K562 (cell line): ENCODE data around the gene PASD1. TPM values are rescaled to one million over a fixed set of nuclear protein-coding genes. Genes with fewer than 3 reads are reported as not detected.

Experiments
- ATAC-seq: fragments of 200-7000 bp; cut with Tn5 transposase; 3 replicates; pipeline ENCODE4 v1.9.1; 2020; ENCODE audit warnings: moderate library complexity
- BruUV-seq: library from RNA; stranded (reverse); fragments of 400-500 nt; replicated peaks from 2 replicates; lab custom pipeline; 2021; lab: Mats Ljungman, UMichigan
- CTCF ChIA-PET: fragments of 300-600 bp; formaldehyde crosslinking; extraction: SDS; loops from one replicate; lab custom pipeline; 2021; ENCODE audit warnings: low intra/inter-chr PET ratio; lab: Yijun Ruan, JAX
- POLR2A ChIA-PET: fragments of 300-600, 350-650 bp; sonication (Branson Sonifier 250); formaldehyde crosslinking; extraction: SDS; loops from one replicate; lab custom pipeline; 2021; ENCODE audit warnings: antibody characterized with exemption, inconsistent platforms; lab: Yijun Ruan, JAX
- DNase-seq, 4 experiments: peaks; one replicate each; pipeline versions ENCODE4 v3.0.0 to v3.0.0-alpha.2; 2011 to 2018; ENCODE audit warnings: low spot score in 3 of 4, mixed read lengths in 3 of 4; ENCODE audit errors: extremely low read depth in 1 of 4
- FAIRE-seq: peaks from 2 replicates; lab custom pipeline; 2011; peaks lifted over from hg19 to GRCh38; lab: Jason Lieb, UNC
- H2AFZ ChIP-seq: 2 replicates; pipeline ENCODE4 v1.6.0; 2011; ENCODE audit warnings: low read depth, low read length, control low read depth, inconsistent platforms
- H3K27ac ChIP-seq: fragments of 200-600 bp; 3 replicates; pipeline ENCODE4 v1.8.0; 2011; ENCODE audit warnings: low read depth, mild to moderate bottlenecking, control low read depth, inconsistent platforms, low read length, moderate library complexity, mixed read lengths; ENCODE audit errors: extremely low read depth
- H3K27me3 ChIP-seq, 2 experiments: fragments of 300-600 bp in 1 of 2; 2 replicates in 1 of 2; 3 replicates in 1 of 2; pipeline versions ENCODE4 v1.6.0 to v1.8.0; 2011; ENCODE audit warnings: inconsistent platforms in 2 of 2, low read length in 2 of 2, mild to moderate bottlenecking in 1 of 2, mixed read lengths in 1 of 2, moderate library complexity in 1 of 2; ENCODE audit not compliant: control insufficient read depth in 2 of 2, insufficient read depth in 2 of 2
- H3K36me3 ChIP-seq: fragments of 300-600 bp; 3 replicates; pipeline ENCODE4 v1.8.0; 2011; ENCODE audit warnings: mild to moderate bottlenecking, low read length, inconsistent platforms; ENCODE audit not compliant: control insufficient read depth, insufficient read depth
- H3K4me1 ChIP-seq, 2 experiments: fragments of 200-600 bp in 1 of 2; replicated peaks in 1 of 2; 2 replicates in 1 of 2; 3 replicates in 1 of 2; pipeline versions ENCODE4 v1.5.1 to v1.8.0; 2011; ENCODE audit warnings: inconsistent platforms in 2 of 2, low read length in 2 of 2, mild to moderate bottlenecking in 1 of 2, mixed read lengths in 1 of 2, moderate library complexity in 1 of 2; ENCODE audit not compliant: control insufficient read depth in 2 of 2, insufficient read depth in 2 of 2
- H3K4me2 ChIP-seq: 2 replicates; pipeline ENCODE4 v1.6.1; 2011; ENCODE audit warnings: low read length, control low read depth, inconsistent platforms, mixed read lengths; ENCODE audit not compliant: insufficient read depth
- H3K4me3 ChIP-seq: fragments of 200-600 bp; sonication (generic), shearing (Covaris generic); 2 replicates; pipeline ENCODE4 v1.5.1; 2016; ENCODE audit warnings: control low read depth, inconsistent platforms
- H3K79me2 ChIP-seq: fragments of 200-600 bp; 3 replicates; pipeline ENCODE4 v1.8.0; 2011; ENCODE audit warnings: low read length, inconsistent platforms; ENCODE audit not compliant: control insufficient read depth, insufficient read depth
- H3K9ac ChIP-seq, 2 experiments: 2 replicates each; pipeline versions ENCODE4 v1.6.0 to v1.6.1; 2011; ENCODE audit warnings: low read depth in 2 of 2, low read length in 2 of 2, control low read depth in 1 of 2, inconsistent platforms in 1 of 2, mild to moderate bottlenecking in 1 of 2, mixed read lengths in 1 of 2; ENCODE audit not compliant: insufficient read depth in 1 of 2
- H3K9me1 ChIP-seq: one replicate; pipeline ENCODE4 v1.6.0; 2011; ENCODE audit warnings: inconsistent platforms, mild to moderate bottlenecking, low read length, moderate library complexity; ENCODE audit not compliant: control insufficient read depth, insufficient read depth
- H3K9me3 ChIP-seq: replicated peaks from 2 replicates; pipeline ENCODE4 v1.5.1; 2011; ENCODE audit warnings: low read depth, low read length, inconsistent platforms; ENCODE audit not compliant: control insufficient read depth, insufficient read depth
- H4K20me1 ChIP-seq: replicated peaks from 2 replicates; pipeline ENCODE4 v1.6.1; 2011; ENCODE audit warnings: low read length, inconsistent platforms, mixed read lengths; ENCODE audit not compliant: control insufficient read depth, insufficient read depth
- ARID2 ChIP-seq: fragments of 450-650 bp; IDR thresholded peaks from 2 replicates; pipeline ENCODE4 v1.6.1; 2017; ENCODE audit warnings: antibody characterized with exemption, mild to moderate bottlenecking
- EWSR1 ChIP-seq: fragments of 450-650 bp; IDR thresholded peaks from 2 replicates; pipeline ENCODE4 v1.6.1; 2018; ENCODE audit warnings: borderline replicate concordance, mild to moderate bottlenecking, low read depth, moderate library complexity; ENCODE audit not compliant: partially characterized antibody
- HCFC1 ChIP-seq: IDR thresholded peaks from 2 replicates; pipeline ENCODE4 v1.6.1; 2012; ENCODE audit warnings: low read depth, low read length, improper control_type of control experiment
- MYBL2 ChIP-seq, 2 experiments: fragments of 450-650 bp in 1 of 2; sonication (generic) in 1 of 2; formaldehyde crosslinking in 1 of 2; IDR thresholded peaks; 2 replicates each; pipeline versions ENCODE4 v1.6.1 to v1.8.1; 2017 to 2022; ENCODE audit warnings: borderline replicate concordance in 1 of 2, inconsistent platforms in 1 of 2, low read depth in 1 of 2, mild to moderate bottlenecking in 1 of 2, missing genetic modification reagents in 1 of 2, moderate library complexity in 1 of 2
- POLR2B ChIP-seq: fragments of 450-650 bp; IDR thresholded peaks from 2 replicates; pipeline ENCODE4 v1.6.1; 2018; ENCODE audit warnings: low read depth; ENCODE audit not compliant: partially characterized antibody
- SIN3B ChIP-seq: fragments of 450-650 bp; IDR thresholded peaks from 2 replicates; pipeline ENCODE4 v1.6.1; 2017; ENCODE audit warnings: low read depth, mild to moderate bottlenecking, moderate library complexity
- STAG1 ChIP-seq: sonication (generic); formaldehyde crosslinking; IDR thresholded peaks from 2 replicates; pipeline ENCODE4 v1.5.0; 2020; ENCODE audit warnings: missing genetic modification reagents, borderline replicate concordance
- TSC22D4 ChIP-seq: fragments of 450-650 bp; IDR thresholded peaks from 2 replicates; pipeline ENCODE4 v1.6.1; 2016; ENCODE audit warnings: missing genetic modification characterization, missing biosample characterization, control low read depth
- ZNF76 ChIP-seq: fragments of 250-450 bp; sonication (Bioruptor Pico); IDR thresholded peaks from 2 replicates; pipeline ENCODE4 v1.4.0; 2020; ENCODE audit warnings: mild to moderate bottlenecking, moderate library complexity, borderline replicate concordance
- ZNF778 ChIP-seq: fragments of 450-650 bp; formaldehyde crosslinking; IDR thresholded peaks from 2 replicates; pipeline ENCODE4 v1.4.0; 2020; ENCODE audit warnings: mild to moderate bottlenecking, moderate library complexity
- WGBS: fragments of 100-300 bp; shearing (Covaris generic); methylation state at CpG from one replicate; pipeline ENCODE4 v1.1.6; 2016; ENCODE audit warnings: low coverage, mixed read lengths; ENCODE audit not compliant: insufficient coverage; ENCODE audit errors: missing lambda C conversion rate; 5-methylcytosine and 5-hydroxymethylcytosine counted together
- in situ Hi-C: fragments of 300-500 bp; cut with MboI; formaldehyde crosslinking; loops from 4 replicates; pipeline ENCODE4 v1.15.0; 2018; ENCODE audit warnings: inconsistent platforms, mixed read lengths
- intact Hi-C: fragments of 100-400 bp; cut with micrococcal nuclease; formaldehyde crosslinking; loops from 2 replicates; pipeline ENCODE4 v1.14.2; 2022
- polyA plus RNA-seq, 8 experiments: library from polyadenylated mRNA; depleted of rRNA in 4 of 8; stranded (reverse) in 5 of 8; unstranded in 3 of 8; fragments of >200 nt; fragmentation: Nextera tagmentation in 2 of 8; fragmentation: Illumina TruSeq in 1 of 8; extraction: Ambion mirVana in 2 of 8; extraction: Trizol in 1 of 8; gene quantifications; 2 replicates each; pipeline versions ENCODE4 v1.2.1 to v1.2.3, GENCODE V29; 2011 to 2014; ENCODE audit warnings: inconsistent platforms in 1 of 8, missing spikeins in 1 of 8
- total RNA-seq, 7 experiments: library from RNA; depleted of rRNA in 6 of 7; stranded (reverse); fragments of >200 nt in 6 of 7; fragmentation: Illumina TruSeq in 2 of 7; extraction: Trizol in 2 of 7; gene quantifications; 2 replicates each; pipeline versions ENCODE4 v1.2.1 to v1.2.3, GENCODE V29; 2011 to 2021; ENCODE audit warnings: low replicate concordance in 1 of 7
- TF ChIP-seq, protein P1 (sequence below): fragments of 450-650 bp; IDR thresholded peaks from 2 replicates; pipeline ENCODE4 v1.7.1; 2018; ENCODE audit warnings: mild to moderate bottlenecking, low read depth; ENCODE audit not compliant: partially characterized antibody

PASD1 gene
- total and polyA plus RNA-seq, 9 of the 15 experiments (the other 6 are each of a cell fraction or from before 2014, with no cell fraction given), result 1.7 to 12.8 (median 9.6) TPM

DNA sequence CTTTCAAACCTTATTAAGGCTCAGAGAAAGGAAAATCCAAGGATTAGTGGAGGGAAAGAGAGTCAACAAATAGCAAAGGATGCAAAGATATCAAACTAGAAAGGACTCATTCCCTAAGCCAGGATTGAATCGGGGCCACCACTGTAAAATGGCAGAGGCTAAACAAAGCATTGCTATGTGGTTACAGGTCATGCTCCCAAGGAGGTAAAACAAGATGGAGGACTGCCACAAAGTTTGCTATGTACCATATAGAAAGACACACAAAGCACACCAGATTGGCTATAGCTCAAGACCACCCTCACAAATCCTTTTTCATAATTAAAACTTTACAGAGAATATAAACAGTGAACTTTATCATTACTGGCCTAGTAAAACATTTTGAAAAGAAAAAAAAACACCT lies 25.9 kb upstream of the PASD1 start:
- intact Hi-C loops (no loop called here), in situ Hi-C loops (no loop called here)
- no TSS peak for BruUV-seq
- no peaks in the 10 kb centered on the region for H3K79me2 ChIP-seq
- ATAC-seq, result no peak
- H3K4me1 ChIP-seq, result no peaks in the 10 kb centered on the region
- H3K36me3 ChIP-seq, result no peaks in the 10 kb centered on the region
- no peak for DNase-seq
- TF ChIP-seq EWSR1 (no peak), SIN3B (no peak), ZNF778 (CRISPR knock-in tag) (no peak), TSC22D4 (tag) (no peak), POLR2B (no peak), STAG1 (no peak), MYBL2 (IDR thresholded peaks at IDR 0.05; ENCODE audit: low read depth) (no peak), MYBL2 (CRISPR knock-in tag; IDR thresholded peaks at IDR 0.05; ENCODE audit: borderline replicate concordance) (no peak), ZNF76 (CRISPR knock-in tag) (no peak), ARID2 (no peak), HCFC1 (no peak)
- TF ChIP-seq, protein P1, sequence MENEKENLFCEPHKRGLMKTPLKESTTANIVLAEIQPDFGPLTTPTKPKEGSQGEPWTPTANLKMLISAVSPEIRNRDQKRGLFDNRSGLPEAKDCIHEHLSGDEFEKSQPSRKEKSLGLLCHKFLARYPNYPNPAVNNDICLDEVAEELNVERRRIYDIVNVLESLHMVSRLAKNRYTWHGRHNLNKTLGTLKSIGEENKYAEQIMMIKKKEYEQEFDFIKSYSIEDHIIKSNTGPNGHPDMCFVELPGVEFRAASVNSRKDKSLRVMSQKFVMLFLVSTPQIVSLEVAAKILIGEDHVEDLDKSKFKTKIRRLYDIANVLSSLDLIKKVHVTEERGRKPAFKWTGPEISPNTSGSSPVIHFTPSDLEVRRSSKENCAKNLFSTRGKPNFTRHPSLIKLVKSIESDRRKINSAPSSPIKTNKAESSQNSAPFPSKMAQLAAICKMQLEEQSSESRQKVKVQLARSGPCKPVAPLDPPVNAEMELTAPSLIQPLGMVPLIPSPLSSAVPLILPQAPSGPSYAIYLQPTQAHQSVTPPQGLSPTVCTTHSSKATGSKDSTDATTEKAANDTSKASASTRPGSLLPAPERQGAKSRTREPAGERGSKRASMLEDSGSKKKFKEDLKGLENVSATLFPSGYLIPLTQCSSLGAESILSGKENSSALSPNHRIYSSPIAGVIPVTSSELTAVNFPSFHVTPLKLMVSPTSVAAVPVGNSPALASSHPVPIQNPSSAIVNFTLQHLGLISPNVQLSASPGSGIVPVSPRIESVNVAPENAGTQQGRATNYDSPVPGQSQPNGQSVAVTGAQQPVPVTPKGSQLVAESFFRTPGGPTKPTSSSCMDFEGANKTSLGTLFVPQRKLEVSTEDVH, result no peak
- no peak overlapping the region for H3K9ac ChIP-seq
- no peak overlapping the region for H3K27ac ChIP-seq
- H2AFZ ChIP-seq, result no peak overlapping the region
- whole genome bisulfite sequencing, result 0% methylated on average over 1 of the region's 1 CpG
- H4K20me1 ChIP-seq, result no peaks in the 10 kb centered on the region
- no peaks in the 10 kb centered on the region for H3K9me1 ChIP-seq
- no peak overlapping the region for H3K4me3 ChIP-seq
- ChIA-PET CTCF (no interaction called here), POLR2A (no interaction called here)
- H3K9me3 ChIP-seq, result no peaks in the 10 kb centered on the region
- no peak for FAIRE-seq
- no peak overlapping the region for H3K4me2 ChIP-seq
- H3K27me3 ChIP-seq, result no peaks in the 10 kb centered on the region
